HG02885 (cell line): ENCODE results near the gene SV2B.
A peak's percentile ranks its signal among the peaks of the same experiment; 100 is the strongest.

Source experiments
- ATAC-seq: cut with Tn5 transposase; IDR thresholded peaks from one replicate; pipeline ENCODE4 v1.9.1; 2021; ENCODE audit warnings: mild to moderate bottlenecking; ENCODE audit not compliant: unreplicated experiment, poor library complexity

SV2B gene

GRCh38 chr15:91258415-91258759 is 158.3 kb downstream of the SV2B start:
- ATAC-seq, result no peak

DNA sequence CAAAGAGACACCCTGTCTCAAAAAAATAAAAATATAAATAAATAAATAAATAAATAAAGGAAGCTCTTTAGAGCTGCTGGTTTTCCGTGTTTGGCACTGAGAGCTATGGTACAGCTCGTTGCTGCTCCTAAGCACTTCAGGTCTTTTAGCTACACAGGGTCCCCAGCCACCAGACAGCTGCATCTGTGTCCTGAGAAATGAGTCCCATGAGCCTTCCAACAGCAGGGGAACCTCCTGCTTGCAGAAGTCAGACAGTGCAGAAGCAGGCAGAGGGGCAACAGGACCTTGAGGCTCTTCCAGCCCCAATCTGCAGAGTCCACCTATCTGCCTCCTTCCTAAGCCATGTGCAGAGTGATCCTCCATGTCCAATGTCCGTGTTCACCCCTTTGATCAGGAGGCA is 159.0 kb downstream of the SV2B start:
- no peak for ATAC-seq

GRCh38 chr15:91261345-91261744 is 161.3 kb downstream of the SV2B start:
- ATAC-seq, result no peak

- no peak for ATAC-seq
Observed at GRCh38 chr15:91263632-91264531, 163.8 kb downstream of the SV2B start.

- ATAC-seq, result no peak
Observed at GRCh38 chr15:91264651-91265351, 164.7 kb downstream of the SV2B start.

GRCh38 chr15:91265416-91265940 is 165.4 kb downstream of the SV2B start:
- no peak for ATAC-seq

GRCh38 chr15:91268510-91268909 is 168.5 kb downstream of the SV2B start:
- no peak for ATAC-seq

DNA sequence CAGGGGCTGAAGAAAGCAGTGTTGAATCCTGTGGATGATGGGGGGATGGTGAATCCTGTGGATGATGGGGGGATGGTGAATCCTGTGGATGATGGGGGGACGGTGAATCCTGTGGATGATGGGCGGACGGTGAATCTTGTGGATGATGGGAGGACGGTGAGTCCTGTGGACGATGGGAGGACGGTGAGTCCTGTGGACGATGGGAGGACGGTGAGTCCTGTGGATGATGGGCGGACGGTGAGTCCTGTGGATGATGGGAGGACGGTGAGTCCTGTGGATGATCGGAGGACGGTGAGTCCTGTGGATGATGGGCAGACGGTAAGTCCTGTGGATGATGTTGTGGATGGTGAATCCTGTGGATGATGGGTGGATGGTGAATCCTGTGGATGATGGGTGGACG is 170.7 kb downstream of the SV2B start:
- no peak for ATAC-seq

- no peak for ATAC-seq
Observed at GRCh38 chr15:91271565-91272153, 171.6 kb downstream of the SV2B start.

DNA sequence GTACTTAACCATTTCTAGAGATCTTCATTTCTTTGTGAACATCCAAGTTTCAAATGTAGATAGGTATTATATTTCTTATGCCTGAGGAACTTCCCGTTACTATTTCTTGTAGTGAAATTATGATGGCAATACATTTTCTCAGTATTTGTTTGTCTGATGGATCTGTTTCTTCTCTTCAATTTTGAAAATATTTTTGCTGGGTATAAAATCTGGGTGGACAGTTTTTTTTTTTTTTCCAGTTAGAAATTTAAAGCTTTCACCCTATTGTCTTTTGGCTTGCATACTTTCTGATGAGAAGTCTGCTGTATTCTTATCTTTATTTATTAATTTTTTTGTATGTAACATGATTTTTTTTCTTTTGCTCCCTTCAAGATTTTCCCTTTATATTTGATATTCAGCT is 175.8 kb downstream of the SV2B start:
- ATAC-seq, result no peak

GRCh38 chr15:91278951-91279350 is 178.9 kb downstream of the SV2B start:
- ATAC-seq, result no peak

GRCh38 chr15:91279486-91279885 is 179.4 kb downstream of the SV2B start:
- no peak for ATAC-seq

- no peak for ATAC-seq
Observed at GRCh38 chr15:91281947-91282346, 181.9 kb downstream of the SV2B start.

DNA sequence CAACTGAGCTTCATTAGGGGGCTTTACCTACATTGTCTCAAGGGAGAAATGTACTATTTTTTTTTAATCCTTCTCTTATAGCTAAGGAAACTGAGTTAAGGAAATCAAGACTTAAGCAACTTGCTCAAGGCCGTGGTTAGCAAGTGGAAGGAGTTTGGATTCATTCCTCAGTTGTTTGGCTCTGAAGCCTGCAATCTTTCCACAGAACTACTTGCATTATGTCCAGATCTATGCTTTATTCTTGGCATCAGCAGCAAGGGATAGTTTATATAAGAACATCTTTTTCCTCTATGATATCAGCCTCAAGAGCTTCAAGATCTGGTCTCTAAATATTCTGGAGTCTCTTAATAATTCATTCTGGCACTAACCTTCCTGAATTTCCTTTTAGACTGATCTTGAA is 182.4 kb downstream of the SV2B start:
- no peak for ATAC-seq

DNA sequence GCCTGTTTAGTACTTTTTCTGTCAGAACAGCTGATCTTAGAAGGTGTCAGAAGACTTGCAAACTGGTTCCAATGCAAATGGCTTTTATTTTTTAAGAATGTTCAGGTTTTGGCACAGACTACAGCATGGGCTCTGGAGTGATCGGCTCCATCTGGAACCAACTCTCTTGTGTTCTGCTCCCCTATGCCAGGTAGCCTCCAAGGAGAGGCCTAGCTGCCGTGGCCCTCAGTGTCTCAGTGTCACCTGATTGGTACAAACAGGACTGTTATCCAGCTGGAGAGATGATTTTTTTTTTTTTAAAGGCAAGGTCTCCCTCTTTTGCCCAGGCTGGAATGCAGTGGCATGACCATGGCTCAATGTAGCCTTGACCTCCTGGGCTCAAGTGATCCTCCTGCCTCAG is 183.1 kb downstream of the SV2B start:
- no peak for ATAC-seq

DNA sequence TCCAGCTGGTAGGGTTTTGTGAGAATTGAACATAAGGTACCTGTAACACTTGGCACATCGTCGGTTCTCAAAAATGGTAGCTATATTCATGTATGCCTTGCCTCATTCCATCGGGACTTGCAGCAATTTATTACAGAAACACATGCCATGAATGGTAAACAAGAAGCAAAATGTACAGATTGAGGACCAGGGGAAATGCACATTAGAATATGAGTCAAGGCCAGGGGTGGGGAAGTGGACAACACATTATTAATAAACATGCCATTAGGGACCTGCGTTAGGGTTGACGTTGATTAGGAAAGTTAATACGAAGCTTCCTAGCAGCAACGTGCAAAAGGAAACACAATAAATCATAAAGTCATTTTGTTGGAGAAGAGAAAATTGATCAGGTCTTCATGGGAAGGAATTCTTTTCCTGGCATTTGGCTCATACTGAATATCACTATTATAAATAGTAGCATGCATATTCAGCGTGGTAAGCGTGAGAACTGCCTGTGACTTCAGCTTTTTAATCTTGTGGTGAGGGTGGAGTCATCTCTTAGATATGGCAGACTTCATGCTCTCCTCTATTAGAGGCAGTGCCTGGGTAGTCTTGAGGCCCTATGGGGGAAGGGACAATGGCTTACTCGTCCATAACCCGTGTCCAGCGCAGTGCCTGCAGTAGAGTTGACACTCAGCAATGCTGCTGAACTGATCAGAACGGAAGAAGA is 184.9 kb downstream of the SV2B start:
- ATAC-seq, result no peak

GRCh38 chr15:91289324-91289723 is 189.3 kb downstream of the SV2B start:
- ATAC-seq, result no peak

GRCh38 chr15:91290553-91290952 is 190.5 kb downstream of the SV2B start:
- ATAC-seq, result no peak

GRCh38 chr15:91291673-91292072 is 191.6 kb downstream of the SV2B start:
- ATAC-seq, result peak; percentile 62

- no peak for ATAC-seq
Observed at GRCh38 chr15:91294344-91294743, 194.3 kb downstream of the SV2B start.

DNA sequence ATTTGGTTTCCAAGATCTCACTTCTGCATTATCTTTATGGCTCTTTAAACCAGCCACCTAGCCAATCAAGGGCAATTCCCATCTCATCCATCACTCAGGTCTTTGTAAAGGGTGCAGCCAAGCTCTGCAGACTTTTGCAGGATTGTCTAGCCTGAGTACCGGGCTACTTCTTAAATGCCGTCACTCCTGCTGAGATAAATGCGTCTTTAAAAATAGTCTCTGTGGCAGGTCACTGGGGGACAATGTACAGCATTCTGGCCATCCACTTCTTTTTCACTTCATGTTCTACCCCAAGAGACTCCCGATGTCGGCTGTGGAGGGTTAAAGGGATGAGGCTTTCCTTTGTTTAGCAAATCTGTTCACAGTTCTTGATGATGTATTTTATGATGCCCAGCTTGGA is 194.7 kb downstream of the SV2B start:
- ATAC-seq, result no peak
